ENCODE results near the gene SDC3.

GRCh38 chr1:30914587-30914922, 6.0 kb upstream of the SDC3 start:
- TF ChIP-seq, protein P1, sequence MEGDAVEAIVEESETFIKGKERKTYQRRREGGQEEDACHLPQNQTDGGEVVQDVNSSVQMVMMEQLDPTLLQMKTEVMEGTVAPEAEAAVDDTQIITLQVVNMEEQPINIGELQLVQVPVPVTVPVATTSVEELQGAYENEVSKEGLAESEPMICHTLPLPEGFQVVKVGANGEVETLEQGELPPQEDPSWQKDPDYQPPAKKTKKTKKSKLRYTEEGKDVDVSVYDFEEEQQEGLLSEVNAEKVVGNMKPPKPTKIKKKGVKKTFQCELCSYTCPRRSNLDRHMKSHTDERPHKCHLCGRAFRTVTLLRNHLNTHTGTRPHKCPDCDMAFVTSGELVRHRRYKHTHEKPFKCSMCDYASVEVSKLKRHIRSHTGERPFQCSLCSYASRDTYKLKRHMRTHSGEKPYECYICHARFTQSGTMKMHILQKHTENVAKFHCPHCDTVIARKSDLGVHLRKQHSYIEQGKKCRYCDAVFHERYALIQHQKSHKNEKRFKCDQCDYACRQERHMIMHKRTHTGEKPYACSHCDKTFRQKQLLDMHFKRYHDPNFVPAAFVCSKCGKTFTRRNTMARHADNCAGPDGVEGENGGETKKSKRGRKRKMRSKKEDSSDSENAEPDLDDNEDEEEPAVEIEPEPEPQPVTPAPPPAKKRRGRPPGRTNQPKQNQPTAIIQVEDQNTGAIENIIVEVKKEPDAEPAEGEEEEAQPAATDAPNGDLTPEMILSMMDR (IDR thresholded peaks at IDR 0.05; ENCODE audit: low read depth, low read length, poor library complexity, severe bottlenecking): no peak
- TF ChIP-seq EZH2phosphoT487 (IDR thresholded peaks at IDR 0.05; ENCODE audit: borderline replicate concordance, low read length): no peak
